LNCaP clone FGC (cell line): ENCODE data around the gene SPATA9.

ENCODE experiments used
- DNase-seq: peaks from one replicate; pipeline ENCODE4 v3.0.0-alpha.2; 2011; ENCODE audit warnings: low read depth
- H3K4me3 ChIP-seq: 2 replicates; pipeline ENCODE4 v1.5.1; 2011; ENCODE audit warnings: mild to moderate bottlenecking, low read depth, low read length, control low read depth
- TF ChIP-seq, protein P1 (sequence below): IDR thresholded peaks from 2 replicates; pipeline ENCODE4 v1.5.1; 2012; ENCODE audit warnings: mild to moderate bottlenecking; ENCODE audit not compliant: control insufficient read depth, insufficient read depth; ENCODE audit errors: extremely low read depth

SPATA9 gene

GRCh38 chr5:95689680-95690079, 6.9 kb upstream of the SPATA9 start:
- no peak overlapping the region for H3K4me3 ChIP-seq
- no peak for DNase-seq
- TF ChIP-seq, protein P1, sequence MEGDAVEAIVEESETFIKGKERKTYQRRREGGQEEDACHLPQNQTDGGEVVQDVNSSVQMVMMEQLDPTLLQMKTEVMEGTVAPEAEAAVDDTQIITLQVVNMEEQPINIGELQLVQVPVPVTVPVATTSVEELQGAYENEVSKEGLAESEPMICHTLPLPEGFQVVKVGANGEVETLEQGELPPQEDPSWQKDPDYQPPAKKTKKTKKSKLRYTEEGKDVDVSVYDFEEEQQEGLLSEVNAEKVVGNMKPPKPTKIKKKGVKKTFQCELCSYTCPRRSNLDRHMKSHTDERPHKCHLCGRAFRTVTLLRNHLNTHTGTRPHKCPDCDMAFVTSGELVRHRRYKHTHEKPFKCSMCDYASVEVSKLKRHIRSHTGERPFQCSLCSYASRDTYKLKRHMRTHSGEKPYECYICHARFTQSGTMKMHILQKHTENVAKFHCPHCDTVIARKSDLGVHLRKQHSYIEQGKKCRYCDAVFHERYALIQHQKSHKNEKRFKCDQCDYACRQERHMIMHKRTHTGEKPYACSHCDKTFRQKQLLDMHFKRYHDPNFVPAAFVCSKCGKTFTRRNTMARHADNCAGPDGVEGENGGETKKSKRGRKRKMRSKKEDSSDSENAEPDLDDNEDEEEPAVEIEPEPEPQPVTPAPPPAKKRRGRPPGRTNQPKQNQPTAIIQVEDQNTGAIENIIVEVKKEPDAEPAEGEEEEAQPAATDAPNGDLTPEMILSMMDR: no peak

- TF ChIP-seq, protein P1: no peak
- H3K4me3 ChIP-seq: no peak overlapping the region
- DNase-seq: no peak
Observed at GRCh38 chr5:95686651-95687050, 3.9 kb upstream of the SPATA9 start.

DNA sequence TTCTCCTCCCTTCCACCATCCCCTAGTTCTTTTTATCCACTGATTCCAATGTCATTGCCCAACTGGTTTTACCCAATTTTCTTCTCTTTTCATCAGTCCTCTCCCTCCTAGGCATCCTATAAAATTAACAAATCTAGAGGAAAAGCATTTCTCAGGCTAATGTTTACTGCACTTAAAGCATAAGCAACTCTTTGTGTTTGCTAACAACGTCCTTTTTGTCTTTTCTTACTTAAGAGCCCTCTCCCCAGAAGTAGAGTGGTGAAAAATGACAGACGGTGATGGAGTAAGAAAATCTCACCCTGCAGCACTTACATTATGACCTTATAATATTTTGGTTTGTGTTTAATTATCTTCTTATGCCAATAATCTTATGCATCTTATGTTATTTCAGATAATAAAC, 1.6 kb upstream of the SPATA9 start:
- no peak for DNase-seq
- no peak overlapping the region for H3K4me3 ChIP-seq
- TF ChIP-seq, protein P1: no peak

GRCh38 chr5:95673081-95673480, 9.7 kb downstream of the SPATA9 start:
- TF ChIP-seq, protein P1: no peak
- no peak for DNase-seq

DNA sequence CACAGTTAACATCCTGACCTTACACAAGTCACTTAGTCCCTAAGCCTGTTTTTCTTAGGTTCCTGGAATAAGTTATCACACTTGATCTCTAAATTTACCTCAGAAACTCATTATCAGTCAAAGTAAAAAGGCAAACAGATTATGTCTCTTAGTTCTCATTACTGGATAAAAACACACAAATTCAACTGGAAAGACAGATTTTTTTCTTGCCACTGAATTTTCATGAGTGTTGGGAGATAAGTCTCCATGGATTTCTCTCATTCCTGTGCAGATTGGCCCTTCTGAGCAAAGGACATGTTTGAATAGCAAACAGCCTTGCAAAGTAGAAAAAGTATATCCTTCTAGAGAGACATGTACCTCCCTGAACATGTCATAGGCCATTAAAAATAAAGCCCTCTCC, 10.2 kb downstream of the SPATA9 start:
- no peak for DNase-seq
- no peak overlapping the region for H3K4me3 ChIP-seq
- TF ChIP-seq, protein P1: no peak

More at GRCh38 chr5:95673081-95673480, 9.7 kb downstream of the SPATA9 start:
- H3K4me3 ChIP-seq: no peak overlapping the region

DNA sequence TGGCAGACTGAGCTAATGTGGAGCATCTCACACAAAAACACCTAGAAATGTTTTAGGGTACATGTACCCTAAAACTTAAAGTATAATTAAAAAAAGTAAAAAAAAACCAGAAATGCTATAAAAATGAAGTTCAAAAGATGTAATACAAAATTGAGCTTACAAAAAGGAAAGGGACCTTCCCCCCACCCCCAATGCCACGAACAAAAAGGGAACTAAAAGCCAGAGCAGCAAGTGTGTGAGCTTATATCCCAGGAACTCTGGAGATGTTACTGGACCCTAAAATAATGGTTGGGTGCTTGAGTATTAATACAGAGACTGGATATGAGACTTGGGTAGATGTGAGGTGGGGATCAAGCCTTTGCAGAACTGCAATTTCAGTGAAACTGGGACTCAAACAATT, 11.0 kb downstream of the SPATA9 start:
- TF ChIP-seq, protein P1: no peak
- no peak for DNase-seq
- no peak overlapping the region for H3K4me3 ChIP-seq

DNA sequence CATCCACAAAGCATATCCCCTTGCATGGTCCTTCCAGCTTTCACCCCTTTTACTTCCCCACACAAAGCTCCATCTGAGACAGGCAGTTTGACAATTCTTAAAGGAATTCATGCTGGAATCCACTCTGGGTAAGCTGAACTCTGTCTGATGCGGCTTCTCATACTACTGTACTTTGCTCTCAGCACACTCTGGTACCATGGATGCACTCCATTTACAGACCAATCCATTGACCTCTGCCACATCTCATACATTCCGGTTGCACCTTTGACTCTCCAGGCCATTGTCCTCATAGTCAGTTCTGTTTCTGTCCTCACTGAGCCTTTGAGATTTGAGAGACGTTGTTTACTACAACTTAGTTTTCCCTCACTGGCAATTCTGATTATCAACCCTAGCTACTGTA, 12.2 kb downstream of the SPATA9 start:
- TF ChIP-seq, protein P1: no peak
- DNase-seq: no peak
- H3K4me3 ChIP-seq: no peak overlapping the region
